GM18505 (cell line): ENCODE measurements around the gene FRYL.
"Not testable (repeated sequence)": the region's sequence is repeated elsewhere in the genome, so short reads cannot be mapped to it uniquely, and the experiment has no call there.

Experiments
- ATAC-seq: cut with Tn5 transposase; IDR thresholded peaks from one replicate; pipeline ENCODE4 v1.9.1; 2021; ENCODE audit not compliant: unreplicated experiment
- POLR2A ChIP-seq: IDR thresholded peaks from 4 replicates; pipeline ENCODE4 v1.6.1; 2011; ENCODE audit warnings: borderline replicate concordance; ENCODE audit not compliant: insufficient read depth, insufficient read length; ENCODE audit errors: extremely low read depth

FRYL gene

GRCh38 chr4:48683784-48684666 is 96.1 kb downstream of the FRYL start:
- ATAC-seq: peak; percentile 85
- no peak for TF ChIP-seq POLR2A

DNA sequence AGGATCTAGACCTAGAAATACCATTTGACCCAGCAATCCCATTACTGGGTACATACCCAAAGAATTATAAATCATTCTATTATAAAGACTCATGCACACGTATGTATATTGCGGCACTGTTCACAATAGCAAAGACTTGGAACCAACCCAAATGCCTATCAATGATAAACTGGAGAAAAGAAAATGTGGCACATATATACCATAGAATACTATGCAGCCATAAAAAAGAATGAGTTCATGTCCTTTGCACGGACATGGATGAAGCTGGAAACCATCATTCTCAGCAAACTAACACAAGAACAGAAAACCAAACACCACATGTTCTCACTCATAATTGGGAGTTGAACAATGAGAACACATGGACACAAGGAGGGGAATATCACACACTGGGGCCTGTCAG is 97.2 kb downstream of the FRYL start:
- not testable (repeated sequence) for ATAC-seq

GRCh38 chr4:48681856-48682255 is 98.2 kb downstream of the FRYL start:
- peak; percentile 65 for ATAC-seq

DNA sequence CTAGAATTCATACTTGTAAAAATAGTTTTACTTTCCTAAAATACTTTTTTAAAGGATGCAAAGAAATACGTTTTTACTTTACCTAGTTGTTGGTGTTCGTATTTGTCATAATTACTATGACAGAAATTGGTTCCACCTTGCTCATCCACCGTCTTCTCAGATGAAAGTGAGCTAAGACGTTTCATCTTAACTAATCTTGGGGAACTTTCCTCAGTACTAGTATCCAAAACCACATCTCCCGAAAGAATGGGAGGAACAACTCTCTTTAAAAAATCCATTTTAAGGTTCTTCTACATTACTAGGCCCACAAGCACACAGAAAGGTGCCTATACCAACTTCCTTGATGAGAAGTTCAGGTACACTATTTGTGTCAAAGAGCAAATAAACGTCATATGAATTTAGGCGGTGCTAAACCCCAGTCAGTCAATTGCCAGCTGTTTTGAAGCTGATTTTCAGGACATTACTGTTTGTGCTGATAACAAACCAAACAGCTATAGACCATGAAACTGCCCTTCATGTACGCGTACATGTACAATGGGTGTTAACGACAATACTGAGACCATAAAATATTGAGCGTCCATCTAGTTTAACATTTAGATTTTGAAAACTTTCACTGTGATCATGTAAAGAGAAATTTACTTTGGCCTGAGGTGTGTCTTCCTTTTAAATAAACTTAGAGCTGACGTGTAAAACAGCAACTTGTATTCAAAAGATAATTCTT is 99.1 kb downstream of the FRYL start:
- ATAC-seq: no peak

More at GRCh38 chr4:48681856-48682255, 98.2 kb downstream of the FRYL start:
- TF ChIP-seq POLR2A: no peak

GRCh38 chr4:48673537-48673936 is 106.5 kb downstream of the FRYL start:
- no peak for ATAC-seq
- TF ChIP-seq POLR2A: no peak

More for the DNA sequence above, 99.1 kb downstream of the FRYL start:
- TF ChIP-seq POLR2A: no peak

- no peak for ATAC-seq
- TF ChIP-seq POLR2A: no peak
Measured at GRCh38 chr4:48670587-48670986, 109.5 kb downstream of the FRYL start.

DNA sequence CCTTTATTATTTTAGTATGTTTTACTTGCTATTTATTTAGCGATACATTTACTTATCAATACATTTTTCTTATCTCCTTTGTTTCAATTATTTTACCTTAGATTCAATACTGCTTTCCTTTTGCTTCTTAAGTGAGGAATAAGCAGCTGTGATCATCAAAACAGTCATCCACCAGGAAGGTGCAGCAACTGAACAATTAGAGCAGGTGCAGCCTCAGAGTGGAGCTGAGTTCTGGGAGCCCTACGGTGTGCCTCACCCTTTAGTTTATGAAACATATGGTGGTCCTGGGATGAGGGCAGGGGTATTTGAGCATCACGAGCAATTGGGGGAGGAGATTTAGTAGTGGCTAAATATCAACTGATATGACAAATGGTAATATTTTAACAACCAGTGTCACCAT is 111.0 kb downstream of the FRYL start:
- ATAC-seq: no peak
- TF ChIP-seq POLR2A: no peak

- ATAC-seq: no peak
- TF ChIP-seq POLR2A: no peak
Measured at GRCh38 chr4:48668254-48669017, 111.6 kb downstream of the FRYL start.

- ATAC-seq: no peak
- TF ChIP-seq POLR2A: no peak
Measured at GRCh38 chr4:48667148-48667547, 112.9 kb downstream of the FRYL start.

DNA sequence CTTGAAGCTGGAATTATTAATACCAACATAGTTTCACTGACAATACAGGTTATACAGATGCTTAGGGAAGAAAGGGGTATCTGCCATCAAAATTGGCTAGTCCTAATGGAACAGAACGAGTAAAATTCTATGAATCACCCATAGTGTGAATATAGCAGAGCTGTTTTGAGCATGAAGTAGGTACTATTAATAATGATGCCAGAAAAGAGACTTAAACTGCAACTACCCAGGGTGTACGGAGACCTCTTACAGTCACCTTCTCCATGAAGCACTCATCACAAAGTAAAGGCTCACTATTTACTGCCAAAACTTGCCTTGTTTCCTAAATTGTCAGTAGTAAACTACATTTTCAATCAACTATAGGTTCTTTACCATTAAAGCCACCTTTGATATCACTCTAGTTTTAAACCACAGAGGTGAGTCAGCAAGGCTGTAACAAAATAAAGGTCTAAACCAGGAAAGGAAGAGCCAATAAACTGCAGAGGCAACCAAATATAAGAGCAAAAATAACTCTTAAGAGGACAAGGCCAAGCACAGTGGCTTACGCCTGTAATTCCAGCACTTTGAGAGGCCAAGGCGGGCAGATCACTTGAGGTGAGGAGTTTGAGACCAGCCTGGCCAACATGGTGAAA is 114.4 kb downstream of the FRYL start:
- TF ChIP-seq POLR2A: no peak
- no peak for ATAC-seq

GRCh38 chr4:48664938-48665337 is 115.1 kb downstream of the FRYL start:
- TF ChIP-seq POLR2A: no peak
- no peak for ATAC-seq

DNA sequence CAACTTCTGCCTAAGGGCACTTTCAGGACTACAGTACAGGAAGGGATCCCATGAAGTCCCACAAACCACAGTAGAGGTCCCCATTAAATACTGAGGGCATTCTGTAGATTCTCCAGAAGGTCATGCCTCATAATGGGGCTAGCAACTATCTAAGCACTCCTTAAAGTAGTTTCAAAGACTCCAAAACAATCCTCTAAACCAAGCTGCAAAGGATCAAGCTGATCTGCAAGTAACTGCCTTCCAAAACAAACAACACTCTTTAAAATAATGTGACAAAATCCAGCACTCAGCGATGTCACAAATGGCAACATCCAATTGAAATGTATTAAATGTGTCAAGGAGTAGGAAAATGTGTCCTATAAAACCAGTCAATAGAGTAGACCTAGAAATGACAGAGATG is 118.7 kb downstream of the FRYL start:
- no peak for ATAC-seq
- no peak for TF ChIP-seq POLR2A

DNA sequence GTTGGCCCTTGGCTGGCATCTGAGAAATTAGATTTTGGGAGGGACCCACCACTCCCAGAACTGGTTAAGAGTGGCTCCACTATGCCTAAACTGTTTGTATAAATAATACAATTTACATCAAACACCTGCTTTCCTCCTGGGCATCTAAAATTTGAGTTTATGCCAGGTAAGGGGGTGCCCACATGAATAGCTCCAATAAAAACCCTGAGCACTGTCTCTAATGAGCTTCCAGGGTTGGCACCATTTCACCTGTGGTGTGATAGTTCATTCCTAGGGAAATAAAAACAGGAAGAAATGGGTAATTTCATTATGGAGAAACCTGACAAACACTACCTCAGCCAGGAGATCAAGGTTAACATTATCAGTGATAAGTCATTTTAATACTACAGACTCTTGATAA is 119.7 kb downstream of the FRYL start:
- ATAC-seq: no peak
- no peak for TF ChIP-seq POLR2A

DNA sequence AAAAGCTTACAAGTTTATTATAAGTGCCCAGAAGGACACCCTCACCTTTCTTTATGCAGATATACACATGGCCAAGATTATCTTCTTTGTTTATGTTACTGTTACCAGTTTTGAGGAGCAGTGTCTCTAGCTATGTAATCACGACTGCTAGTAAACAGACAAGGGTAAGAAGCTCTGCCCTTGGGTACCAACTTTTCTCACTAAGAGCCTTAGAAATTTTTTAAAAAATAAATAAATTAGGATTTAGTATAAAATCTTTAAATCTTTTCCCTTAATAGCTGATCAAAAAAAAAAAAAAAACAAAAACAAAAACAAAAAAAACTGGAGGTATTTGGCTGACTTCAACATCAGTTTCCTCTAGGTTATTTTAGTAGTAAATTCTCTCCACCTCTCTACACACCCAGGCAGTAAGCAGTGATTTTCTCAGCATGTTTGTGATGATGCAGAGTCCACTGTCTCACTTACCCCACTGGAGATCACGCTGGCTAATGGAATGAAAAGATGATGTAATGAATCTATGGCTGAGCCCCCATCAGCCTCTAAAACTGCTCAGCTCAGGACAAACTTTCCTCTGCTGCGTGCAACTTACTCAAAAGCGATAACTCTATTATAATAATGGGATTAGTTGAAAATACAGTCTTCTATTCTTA is 125.9 kb downstream of the FRYL start:
- TF ChIP-seq POLR2A: no peak
- no peak for ATAC-seq
